Peyer's patch (tissue), 4 donors: Measurements from ENCODE around the gene RNF213.

Experiments used
- POLR2A ChIP-seq, 2 donors: fragments of 450-650 bp; IDR thresholded peaks; one replicate each; pipeline ENCODE4 v1.5.1; 2017; ENCODE audit warnings: antibody characterized with exemption in 2 of 2, mild to moderate bottlenecking in 2 of 2, moderate library complexity in 2 of 2
- TF ChIP-seq, protein P1 (sequence below), 6 experiments: fragments of 450-650 bp in 4 of 6; fragments of 200-600 bp in 2 of 6; sonication (generic) in 1 of 6; IDR thresholded peaks; one replicate each; pipeline ENCODE4 v1.5.1; 2017 to 2019; ENCODE audit warnings: antibody characterized with exemption in 6 of 6, mild to moderate bottlenecking in 3 of 6, moderate library complexity in 1 of 6

DNA sequence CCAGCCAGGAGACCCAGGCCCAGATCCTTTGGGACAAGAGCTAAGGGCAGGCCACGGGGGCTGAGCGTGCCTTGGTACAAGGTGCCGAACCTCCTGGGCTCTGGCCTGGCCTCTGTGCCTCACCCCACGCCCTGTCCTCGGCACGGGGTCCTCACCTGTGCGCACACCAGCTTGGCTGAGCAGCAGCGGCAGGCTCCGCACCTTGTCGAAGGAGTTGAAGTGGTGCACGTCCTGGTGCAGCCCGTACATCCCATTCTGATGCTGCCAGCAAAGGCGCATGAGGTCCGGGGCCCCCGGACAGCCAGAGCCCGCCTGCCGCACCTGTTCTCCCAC, 45.8 kb upstream of the RNF213 start:
- TF ChIP-seq, protein P1, sequence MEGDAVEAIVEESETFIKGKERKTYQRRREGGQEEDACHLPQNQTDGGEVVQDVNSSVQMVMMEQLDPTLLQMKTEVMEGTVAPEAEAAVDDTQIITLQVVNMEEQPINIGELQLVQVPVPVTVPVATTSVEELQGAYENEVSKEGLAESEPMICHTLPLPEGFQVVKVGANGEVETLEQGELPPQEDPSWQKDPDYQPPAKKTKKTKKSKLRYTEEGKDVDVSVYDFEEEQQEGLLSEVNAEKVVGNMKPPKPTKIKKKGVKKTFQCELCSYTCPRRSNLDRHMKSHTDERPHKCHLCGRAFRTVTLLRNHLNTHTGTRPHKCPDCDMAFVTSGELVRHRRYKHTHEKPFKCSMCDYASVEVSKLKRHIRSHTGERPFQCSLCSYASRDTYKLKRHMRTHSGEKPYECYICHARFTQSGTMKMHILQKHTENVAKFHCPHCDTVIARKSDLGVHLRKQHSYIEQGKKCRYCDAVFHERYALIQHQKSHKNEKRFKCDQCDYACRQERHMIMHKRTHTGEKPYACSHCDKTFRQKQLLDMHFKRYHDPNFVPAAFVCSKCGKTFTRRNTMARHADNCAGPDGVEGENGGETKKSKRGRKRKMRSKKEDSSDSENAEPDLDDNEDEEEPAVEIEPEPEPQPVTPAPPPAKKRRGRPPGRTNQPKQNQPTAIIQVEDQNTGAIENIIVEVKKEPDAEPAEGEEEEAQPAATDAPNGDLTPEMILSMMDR (IDR thresholded peaks at IDR 0.05) = no peak
- no peak for TF ChIP-seq POLR2A (IDR thresholded peaks at IDR 0.05)
